ENCODE measurements around the gene RGS16. TPM values are rescaled to one million over a fixed set of nuclear protein-coding genes. Genes with fewer than 3 reads are reported as not detected.

The RGS16 gene
- polyA plus RNA-seq, 1 donor (not counting 4 experiments of a cell fraction or from before 2014, with no cell fraction given): 0.34 TPM

- H3K4me3 ChIP-seq (ENCODE audit: control insufficient read depth in 2 of 3, extremely low read depth in 1 of 3, insufficient read depth in 2 of 3, low read depth in 1 of 3, low read length in 3 of 3): no peak overlapping the region
- dilution Hi-C loops (cut with MboI; ENCODE audit: extremely low pct_ligation_motif_present, low sequenced_read_pairs): loop anchor here (25.0 kb wide), 3 partner anchors 150 to 500 kb away; partner anchors contain the start of gene NPL
- H3K4me2 ChIP-seq (ENCODE audit: control insufficient read depth, extremely low read depth, insufficient read depth, low read depth, low read length): no peak overlapping the region
- H2AFZ ChIP-seq (ENCODE audit: control insufficient read depth, low read length): no peak overlapping the region
- H3K79me2 ChIP-seq (ENCODE audit: control insufficient read depth, insufficient read depth, low read length): no peaks in the 10 kb centered on the region
- FAIRE-seq (no peak), DNase-seq (ENCODE audit: low read depth, low spot score) (no peak)
- peaks cover 4% of the 10 kb centered on the region for H3K4me1 ChIP-seq (ENCODE audit: control insufficient read depth, extremely low read depth, insufficient read depth, low read length)
- no peak for TF ChIP-seq EZH2 (IDR thresholded peaks at IDR 0.05; ENCODE audit: low read length)
- TF ChIP-seq, protein P1, sequence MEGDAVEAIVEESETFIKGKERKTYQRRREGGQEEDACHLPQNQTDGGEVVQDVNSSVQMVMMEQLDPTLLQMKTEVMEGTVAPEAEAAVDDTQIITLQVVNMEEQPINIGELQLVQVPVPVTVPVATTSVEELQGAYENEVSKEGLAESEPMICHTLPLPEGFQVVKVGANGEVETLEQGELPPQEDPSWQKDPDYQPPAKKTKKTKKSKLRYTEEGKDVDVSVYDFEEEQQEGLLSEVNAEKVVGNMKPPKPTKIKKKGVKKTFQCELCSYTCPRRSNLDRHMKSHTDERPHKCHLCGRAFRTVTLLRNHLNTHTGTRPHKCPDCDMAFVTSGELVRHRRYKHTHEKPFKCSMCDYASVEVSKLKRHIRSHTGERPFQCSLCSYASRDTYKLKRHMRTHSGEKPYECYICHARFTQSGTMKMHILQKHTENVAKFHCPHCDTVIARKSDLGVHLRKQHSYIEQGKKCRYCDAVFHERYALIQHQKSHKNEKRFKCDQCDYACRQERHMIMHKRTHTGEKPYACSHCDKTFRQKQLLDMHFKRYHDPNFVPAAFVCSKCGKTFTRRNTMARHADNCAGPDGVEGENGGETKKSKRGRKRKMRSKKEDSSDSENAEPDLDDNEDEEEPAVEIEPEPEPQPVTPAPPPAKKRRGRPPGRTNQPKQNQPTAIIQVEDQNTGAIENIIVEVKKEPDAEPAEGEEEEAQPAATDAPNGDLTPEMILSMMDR (optimal IDR thresholded peaks at IDR 0.05 in 1 of 3, IDR thresholded peaks at IDR 0.05 in 1 of 3, conservative IDR thresholded peaks at IDR 0.05 in 1 of 3; ENCODE audit: extremely low read depth in 1 of 3, insufficient read depth in 2 of 3, low read length in 3 of 3): no peak
- no peaks in the 10 kb centered on the region for H4K20me1 ChIP-seq (ENCODE audit: control insufficient read depth, extremely low read depth, insufficient read depth, low read length)
- H3K9me1 ChIP-seq (ENCODE audit: control insufficient read depth, extremely low read depth, insufficient read depth, low read length): no peaks in the 10 kb centered on the region
- no peaks in the 10 kb centered on the region for H3K27me3 ChIP-seq (ENCODE audit: control insufficient read depth, extremely low read depth, insufficient read depth, low read length)
- H3K27ac ChIP-seq (ENCODE audit: control insufficient read depth, insufficient read depth, low read length): no peak overlapping the region
- no peaks in the 10 kb centered on the region for H3K9me3 ChIP-seq (ENCODE audit: control insufficient read depth, low read depth, low read length)
- H3K9ac ChIP-seq (ENCODE audit: control insufficient read depth, extremely low read depth, insufficient read depth, low read length): no peak overlapping the region
- H3K36me3 ChIP-seq (ENCODE audit: control insufficient read depth in 2 of 2, extremely low read depth in 1 of 2, insufficient read depth in 2 of 2, low read length in 2 of 2): peaks cover 0 to 2% of the 10 kb centered on the region in 2 experiments
These were observed 17.1 kb downstream of the RGS16 start for GRCh38 chr1:182587093-182587492.

GRCh38 chr1:182586380-182586779 is 17.8 kb downstream of the RGS16 start:
- Histone ChIP-seq H4K20me1 (ENCODE audit: control insufficient read depth, extremely low read depth, insufficient read depth, low read length) (no peaks in the 10 kb centered on the region), H3K79me2 (ENCODE audit: control insufficient read depth, insufficient read depth, low read length) (no peaks in the 10 kb centered on the region), H3K9me1 (ENCODE audit: control insufficient read depth, extremely low read depth, insufficient read depth, low read length) (no peaks in the 10 kb centered on the region), H3K9ac (ENCODE audit: control insufficient read depth, extremely low read depth, insufficient read depth, low read length) (no peak overlapping the region), H3K4me3 (ENCODE audit: control insufficient read depth in 2 of 3, extremely low read depth in 1 of 3, insufficient read depth in 2 of 3, low read depth in 1 of 3, low read length in 3 of 3) (no peak overlapping the region), H2AFZ (ENCODE audit: control insufficient read depth, low read length) (no peak overlapping the region), H3K27ac (ENCODE audit: control insufficient read depth, insufficient read depth, low read length) (no peak overlapping the region), H3K9me3 (ENCODE audit: control insufficient read depth, low read depth, low read length) (no peaks in the 10 kb centered on the region), H3K4me1 (ENCODE audit: control insufficient read depth, extremely low read depth, insufficient read depth, low read length) (peaks cover 4% of the 10 kb centered on the region), H3K36me3 (ENCODE audit: control insufficient read depth in 2 of 2, extremely low read depth in 1 of 2, insufficient read depth in 2 of 2, low read length in 2 of 2) (peaks cover 0 to 6% of the 10 kb centered on the region in 2 experiments), H3K27me3 (ENCODE audit: control insufficient read depth, extremely low read depth, insufficient read depth, low read length) (no peaks in the 10 kb centered on the region), H3K4me2 (ENCODE audit: control insufficient read depth, extremely low read depth, insufficient read depth, low read depth, low read length) (no peak overlapping the region)
- dilution Hi-C loops (cut with MboI; ENCODE audit: extremely low pct_ligation_motif_present, low sequenced_read_pairs): loop anchor here (25.0 kb wide), 3 partner anchors 149 to 499 kb away; partner anchors contain the start of gene NPL
- TF ChIP-seq, protein P1 (optimal IDR thresholded peaks at IDR 0.05 in 1 of 3, IDR thresholded peaks at IDR 0.05 in 1 of 3, conservative IDR thresholded peaks at IDR 0.05 in 1 of 3; ENCODE audit: extremely low read depth in 1 of 3, insufficient read depth in 2 of 3, low read length in 3 of 3): no peak
- no peak for FAIRE-seq
- DNase-seq (ENCODE audit: low read depth, low spot score): no peak

All from keratinocyte (primary cell).